HepG2 (cell line): ENCODE data around the gene DNAJB12. TPM values are rescaled to one million over a fixed set of nuclear protein-coding genes. Genes with fewer than 3 reads are reported as not detected.

Experiments used
- DNMT3B ChIP-seq: conservative IDR thresholded peaks from 2 replicates; pipeline ENCODE4 v1.6.1; 2016; ENCODE audit warnings: missing biosample characterization, control low read depth
- JUND ChIP-seq: sonication (generic); formaldehyde crosslinking; IDR thresholded peaks from 2 replicates; pipeline ENCODE4 v1.8.0; 2022; ENCODE audit warnings: mild to moderate bottlenecking, missing genetic modification reagents
- KDM5B ChIP-seq: sonication (generic); formaldehyde crosslinking; IDR thresholded peaks from 2 replicates; pipeline ENCODE4 v1.4.0; 2020; ENCODE audit warnings: missing genetic modification reagents, mild to moderate bottlenecking, borderline replicate concordance
- MAFK ChIP-seq, 2 experiments: IDR thresholded peaks in 1 of 2; conservative IDR thresholded peaks in 1 of 2; 2 replicates each; pipeline ENCODE4 v1.6.1; 2011; ENCODE audit warnings: improper control_type of control experiment in 2 of 2, low read length in 2 of 2
- MBD4 ChIP-seq: IDR thresholded peaks from 2 replicates; pipeline ENCODE4 v1.6.1; 2012; ENCODE audit warnings: low read length, inconsistent platforms, borderline replicate concordance
- RERE ChIP-seq: IDR thresholded peaks from 2 replicates; pipeline ENCODE4 v1.6.1; 2016; ENCODE audit warnings: low read depth, missing genetic modification reagents, missing compliant biosample characterization
- ZNF280D ChIP-seq: sonication (generic); formaldehyde crosslinking; IDR thresholded peaks from 2 replicates; pipeline ENCODE4 v1.5.1; 2020; ENCODE audit warnings: mild to moderate bottlenecking, missing genetic modification reagents
- ZNF607 ChIP-seq: sonication (generic); formaldehyde crosslinking; IDR thresholded peaks from 2 replicates; pipeline ENCODE4 v1.5.1; 2020; ENCODE audit warnings: missing genetic modification reagents, mild to moderate bottlenecking, borderline replicate concordance
- polyA plus RNA-seq, 8 experiments: library from polyadenylated mRNA; depleted of rRNA in 3 of 8; stranded (reverse) in 7 of 8; unstranded in 1 of 8; fragments of >200 nt; fragmentation: Illumina TruSeq in 4 of 8; extraction: Trizol in 4 of 8; gene quantifications; 2 replicates each; pipeline versions ENCODE4 v1.2.1 to v1.2.3, GENCODE V29; 2011 to 2016; ENCODE audit warnings: low read depth in 4 of 8, missing spikeins in 1 of 8, mixed read lengths in 1 of 8; ENCODE audit not compliant: insufficient read depth in 1 of 8
- total RNA-seq, 5 experiments: library from RNA; depleted of rRNA; stranded (reverse); fragments of >200 nt; fragmentation: Illumina TruSeq; extraction: Trizol; gene quantifications; 2 replicates each; pipeline ENCODE4 v1.2.3, GENCODE V29; 2016; ENCODE audit warnings: low read depth in 1 of 5
- TF ChIP-seq, protein P1 (sequence below): sonication (generic); formaldehyde crosslinking; IDR thresholded peaks from 2 replicates; pipeline ENCODE4 v1.4.0; 2020; ENCODE audit warnings: missing genetic modification reagents
- TF ChIP-seq, protein P2 (sequence below): sonication (generic); formaldehyde crosslinking; IDR thresholded peaks from 2 replicates; pipeline ENCODE4 v1.5.1; 2020; ENCODE audit warnings: mild to moderate bottlenecking, missing genetic modification reagents, borderline replicate concordance
- TF ChIP-seq, protein P3 (sequence below): sonication (generic); formaldehyde crosslinking; IDR thresholded peaks from 2 replicates; pipeline ENCODE4 v1.5.0; 2020; ENCODE audit warnings: missing genetic modification reagents

Gene DNAJB12
- total and polyA plus RNA-seq, 2 of the 13 experiments (the other 11 are each of a cell fraction or from before 2014, with no cell fraction given), result 10.8 to 18.2 TPM

- peak; percentile 54; the same call in 1 of the 2 replicates for TF ChIP-seq ZNF280D (CRISPR knock-in tag)
- 0 out of 2 replicates have a peak, but pooled peaks have one; percentile 34 for TF ChIP-seq RERE (CRISPR knock-in tag)
- TF ChIP-seq ZNF607 (CRISPR knock-in tag), result 0 out of 2 replicates have a peak, but pooled peaks have one; percentile 50
- TF ChIP-seq KDM5B (CRISPR knock-in tag), result no peak
- TF ChIP-seq, protein P1, sequence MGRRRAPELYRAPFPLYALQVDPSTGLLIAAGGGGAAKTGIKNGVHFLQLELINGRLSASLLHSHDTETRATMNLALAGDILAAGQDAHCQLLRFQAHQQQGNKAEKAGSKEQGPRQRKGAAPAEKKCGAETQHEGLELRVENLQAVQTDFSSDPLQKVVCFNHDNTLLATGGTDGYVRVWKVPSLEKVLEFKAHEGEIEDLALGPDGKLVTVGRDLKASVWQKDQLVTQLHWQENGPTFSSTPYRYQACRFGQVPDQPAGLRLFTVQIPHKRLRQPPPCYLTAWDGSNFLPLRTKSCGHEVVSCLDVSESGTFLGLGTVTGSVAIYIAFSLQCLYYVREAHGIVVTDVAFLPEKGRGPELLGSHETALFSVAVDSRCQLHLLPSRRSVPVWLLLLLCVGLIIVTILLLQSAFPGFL (CRISPR knock-in tag), result no peak
- no peak for TF ChIP-seq MBD4
- no peak for TF ChIP-seq DNMT3B (CRISPR knock-in tag)
- TF ChIP-seq, protein P2, sequence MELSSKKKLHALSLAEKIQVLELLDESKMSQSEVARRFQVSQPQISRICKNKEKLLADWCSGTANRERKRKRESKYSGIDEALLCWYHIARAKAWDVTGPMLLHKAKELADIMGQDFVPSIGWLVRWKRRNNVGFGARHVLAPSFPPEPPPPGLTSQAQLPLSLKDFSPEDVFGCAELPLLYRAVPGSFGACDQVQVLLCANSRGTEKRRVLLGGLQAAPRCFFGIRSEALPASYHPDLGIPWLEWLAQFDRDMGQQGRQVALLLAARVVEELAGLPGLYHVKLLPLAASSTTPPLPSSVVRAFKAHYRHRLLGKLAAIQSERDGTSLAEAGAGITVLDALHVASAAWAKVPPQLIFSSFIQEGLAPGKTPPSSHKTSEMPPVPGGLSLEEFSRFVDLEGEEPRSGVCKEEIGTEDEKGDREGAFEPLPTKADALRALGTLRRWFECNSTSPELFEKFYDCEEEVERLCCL (CRISPR knock-in tag), result no peak
- TF ChIP-seq MAFK (conservative IDR thresholded peaks at IDR 0.05 in 1 of 2, IDR thresholded peaks at IDR 0.05 in 1 of 2; ENCODE audit: low read length in 2 of 2), result no peak
- 0 out of 2 replicates have a peak, but pooled peaks have one; percentile 50 for TF ChIP-seq JUND (CRISPR knock-in tag)
- TF ChIP-seq, protein P3, sequence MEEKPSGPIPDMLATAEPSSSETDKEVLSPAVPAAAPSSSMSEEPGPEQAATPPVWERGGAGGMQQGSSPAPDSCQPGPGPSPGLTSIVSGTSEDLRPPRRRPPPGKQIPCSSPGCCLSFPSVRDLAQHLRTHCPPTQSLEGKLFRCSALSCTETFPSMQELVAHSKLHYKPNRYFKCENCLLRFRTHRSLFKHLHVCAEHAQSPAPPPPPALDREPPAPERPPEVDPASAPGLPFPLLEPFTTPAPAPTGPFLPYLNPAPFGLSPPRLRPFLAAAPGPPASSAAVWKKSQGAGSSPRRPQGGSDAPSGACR (CRISPR knock-in tag), result 0 out of 2 replicates have a peak, but pooled peaks have one; percentile 29
These were observed 22.9 kb downstream of the DNAJB12 start (continued) for GRCh38 chr10:72331575-72332422.
